Suppressor macrophage treated with lipopolysaccharide for 4 hours (primary cell): ENCODE measurements around the gene YTHDF1.

Experiments used
- DNase-seq: peaks from one replicate; pipeline ENCODE4 v3.0.0-alpha.2; 2020

The YTHDF1 gene

DNA sequence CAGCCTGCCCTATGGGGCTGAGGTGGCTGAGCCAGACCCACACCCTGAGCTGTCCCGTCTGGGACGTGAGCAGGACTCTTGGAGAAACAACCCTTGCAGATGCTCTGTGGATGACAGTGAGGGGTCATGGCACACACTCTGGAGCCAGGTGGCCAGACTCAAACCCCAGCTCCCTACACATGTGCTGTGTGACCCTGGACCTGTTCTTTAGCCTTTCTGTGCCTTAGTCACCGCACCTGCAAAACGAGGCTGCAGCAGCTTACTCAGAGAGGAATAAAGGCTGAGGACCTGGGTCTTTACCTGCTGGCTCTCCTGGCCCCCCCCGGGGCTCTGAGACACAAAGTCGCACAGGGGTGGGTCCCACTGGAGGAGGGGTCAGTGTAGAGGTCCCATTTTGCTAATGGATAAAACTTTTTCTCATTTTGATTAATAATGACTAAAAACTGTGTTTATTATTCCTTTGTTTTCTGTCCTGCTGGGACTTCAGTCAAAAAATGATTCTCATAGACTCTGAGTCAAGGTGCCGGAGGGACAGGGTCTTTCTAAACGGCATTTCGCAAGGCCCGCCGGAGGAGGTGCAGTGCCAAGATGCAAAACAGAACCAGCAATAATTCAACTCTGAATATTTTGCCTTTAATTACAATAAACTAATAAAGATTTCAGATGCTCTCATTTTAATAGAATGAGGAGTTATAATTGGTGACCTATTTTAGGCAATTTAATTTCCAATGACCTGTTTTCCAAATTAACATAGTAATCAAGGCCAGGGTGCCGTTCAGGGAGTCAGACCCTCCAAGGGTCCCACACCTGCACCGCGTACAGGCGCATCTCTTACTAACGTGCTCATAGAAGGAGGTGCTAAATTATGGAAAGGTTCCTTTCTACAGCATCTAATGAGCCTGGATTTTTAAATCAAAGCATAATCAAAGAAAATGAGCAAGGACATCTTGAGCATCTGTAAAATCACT is 62.4 kb downstream of the YTHDF1 start:
- no peak for DNase-seq

- no peak for DNase-seq
Observed at GRCh38 chr20:63152322-63153253, 63.3 kb downstream of the YTHDF1 start.

DNA sequence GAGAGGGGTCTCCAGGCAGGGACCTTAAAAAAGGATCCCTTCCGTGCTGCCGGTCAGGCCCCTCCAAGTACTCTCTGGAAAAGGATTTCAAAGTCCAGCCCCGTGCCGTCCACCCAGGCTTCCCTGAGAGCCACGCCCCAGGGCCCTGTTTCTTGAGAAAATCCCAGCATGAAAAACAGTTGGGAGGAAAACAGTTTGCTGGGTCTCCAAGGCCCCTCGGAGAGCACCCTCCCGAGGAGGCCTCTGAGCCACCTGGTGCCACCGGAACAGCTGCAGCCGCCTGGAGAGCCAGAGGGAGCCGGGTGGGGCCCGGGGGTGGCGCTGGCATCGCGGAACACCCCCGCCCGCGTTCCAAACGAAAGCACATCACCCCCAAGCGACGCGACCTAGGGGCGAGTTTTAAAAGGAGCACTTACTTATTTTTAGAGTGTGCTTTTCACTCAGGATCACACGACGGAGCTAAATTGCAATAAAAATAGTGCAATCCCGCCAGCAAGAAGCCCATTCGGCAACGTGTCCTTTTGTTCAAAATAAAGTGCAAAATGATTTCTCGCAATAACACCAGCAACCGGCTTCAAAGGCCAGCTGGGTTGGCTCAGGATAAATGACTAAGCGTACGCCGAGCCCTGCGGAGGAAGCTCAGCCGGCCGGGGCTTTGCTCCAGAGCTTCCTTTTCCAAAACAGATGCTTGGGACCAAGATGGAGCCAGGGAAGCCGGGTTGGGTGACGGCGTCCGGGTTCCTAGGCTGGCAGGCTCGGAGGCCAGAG is 64.2 kb downstream of the YTHDF1 start:
- no peak for DNase-seq

DNA sequence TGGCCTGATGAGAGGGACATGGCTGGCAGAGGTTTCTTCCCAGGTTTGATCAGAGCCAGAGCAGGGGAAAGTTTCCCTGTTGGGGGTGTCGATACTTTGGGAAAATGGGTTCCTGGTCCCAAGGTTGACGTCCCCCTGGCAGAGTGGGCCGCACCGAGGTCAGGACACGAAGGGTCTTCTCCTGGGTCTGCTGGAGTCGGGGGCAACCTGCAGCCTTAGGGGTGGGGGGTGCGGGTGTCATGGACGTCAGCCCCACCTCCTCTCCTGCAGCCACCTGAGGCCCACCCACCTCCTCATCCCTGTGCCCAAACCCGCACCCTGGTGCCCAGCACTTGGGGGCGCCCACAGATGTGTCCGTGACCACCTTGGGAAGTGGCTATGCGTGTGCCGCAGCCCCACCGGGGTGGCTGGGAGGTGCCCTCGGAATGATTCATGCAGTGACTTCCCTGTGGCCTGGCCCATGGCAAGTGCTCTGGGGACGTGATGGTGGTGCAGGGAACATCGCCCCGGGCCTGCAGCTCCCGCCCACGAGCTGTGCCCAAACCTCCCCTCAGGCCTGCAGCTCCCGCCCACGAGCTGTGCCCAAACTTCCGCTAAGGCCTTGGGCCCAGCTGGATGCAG is 64.9 kb downstream of the YTHDF1 start:
- DNase-seq = no peak

DNA sequence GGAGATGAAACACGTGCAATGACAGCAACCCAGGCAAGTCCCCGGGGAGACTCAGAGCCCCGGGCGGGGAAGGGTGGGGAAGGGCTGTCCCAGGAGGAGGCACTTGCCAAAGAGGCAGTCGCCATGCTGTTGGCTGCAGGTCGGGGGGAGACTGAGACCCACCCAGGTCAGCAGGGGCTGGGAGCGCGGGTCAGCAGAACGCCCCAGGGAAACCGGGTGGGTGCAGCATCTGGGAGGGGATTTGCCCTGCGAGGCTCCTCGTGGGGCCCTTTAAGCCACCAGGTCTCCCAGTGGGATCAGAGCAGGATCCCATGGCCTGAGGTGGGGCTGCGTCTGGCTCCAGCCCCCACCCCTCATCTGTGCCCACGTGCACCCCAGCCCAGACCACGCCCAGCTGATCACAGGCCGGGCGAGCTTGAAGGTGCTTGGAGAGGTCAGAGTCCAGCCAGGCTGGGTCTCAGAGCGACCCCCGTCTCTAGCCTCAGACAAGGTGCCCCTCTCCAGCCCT is 65.5 kb downstream of the YTHDF1 start:
- no peak for DNase-seq

- DNase-seq = no peak
Observed at GRCh38 chr20:63149531-63150192, 66.3 kb downstream of the YTHDF1 start.

DNA sequence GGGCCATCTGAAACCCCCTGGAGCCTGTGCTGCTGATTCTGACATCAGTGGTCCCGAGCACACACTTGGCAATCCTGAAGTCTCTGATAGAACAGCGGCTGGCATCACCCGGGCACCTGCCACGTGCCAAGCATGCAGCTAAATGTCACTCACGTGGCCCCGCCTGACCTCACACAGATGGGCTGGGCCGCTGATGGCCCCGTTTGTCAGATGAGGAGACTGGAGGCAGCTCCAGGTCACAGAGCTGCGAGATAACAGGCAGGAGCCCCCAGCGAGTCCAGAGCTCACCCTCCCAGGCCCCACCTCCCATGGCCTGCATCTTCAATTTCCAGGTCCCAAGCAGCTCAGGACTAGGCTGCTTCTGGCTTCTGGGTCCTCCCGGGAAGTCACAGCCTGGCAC is 67.2 kb downstream of the YTHDF1 start:
- DNase-seq = no peak

- DNase-seq = no peak
Observed at GRCh38 chr20:63147532-63147931, 68.4 kb downstream of the YTHDF1 start.
